Kidney glomerular epithelial cell (primary cell): ENCODE results near the gene SRPK2.
"Not testable (repeated sequence)": the region's sequence is repeated elsewhere in the genome, so short reads cannot be mapped to it uniquely, and the experiment has no call there.

Experiments used
- DNase-seq: peaks from one replicate; lab custom pipeline; 2025; lab: John Stamatoyannopoulos, UW

Gene SRPK2

GRCh38 chr7:105224884-105225651, 163.7 kb downstream of the SRPK2 start:
- DNase-seq: peak; percentile 85

GRCh38 chr7:105222953-105223352, 165.8 kb downstream of the SRPK2 start:
- DNase-seq: no peak

- DNase-seq: peak; percentile 63
Measured at GRCh38 chr7:105219771-105220160, 169.0 kb downstream of the SRPK2 start.

- DNase-seq: no peak
Measured at GRCh38 chr7:105218939-105219770, 169.6 kb downstream of the SRPK2 start.

- DNase-seq: peak; percentile 14
Measured at GRCh38 chr7:105218215-105218614, 170.5 kb downstream of the SRPK2 start.

- no peak for DNase-seq
Measured at GRCh38 chr7:105216786-105217185, 171.9 kb downstream of the SRPK2 start.

- no peak for DNase-seq
Measured at GRCh38 chr7:105215821-105216220, 172.9 kb downstream of the SRPK2 start.

GRCh38 chr7:105215182-105215581, 173.5 kb downstream of the SRPK2 start:
- DNase-seq: no peak

GRCh38 chr7:105213611-105214010, 175.1 kb downstream of the SRPK2 start:
- DNase-seq: no peak

GRCh38 chr7:105212212-105212611, 176.5 kb downstream of the SRPK2 start:
- DNase-seq: no peak

- peak; percentile 14 for DNase-seq
Measured at GRCh38 chr7:105210721-105211205, 178.0 kb downstream of the SRPK2 start.

- no peak for DNase-seq
Measured at GRCh38 chr7:105209870-105210269, 178.9 kb downstream of the SRPK2 start.

- no peak for DNase-seq
Measured at GRCh38 chr7:105209433-105209832, 179.3 kb downstream of the SRPK2 start.

- no peak for DNase-seq
Measured at GRCh38 chr7:105206985-105207384, 181.7 kb downstream of the SRPK2 start.

GRCh38 chr7:105205592-105206237, 183.0 kb downstream of the SRPK2 start:
- no peak for DNase-seq

- no peak for DNase-seq
Measured at GRCh38 chr7:105204953-105205352, 183.8 kb downstream of the SRPK2 start.

GRCh38 chr7:105204520-105204919, 184.2 kb downstream of the SRPK2 start:
- DNase-seq: no peak

GRCh38 chr7:105202616-105203015, 186.1 kb downstream of the SRPK2 start:
- DNase-seq: no peak

- DNase-seq: no peak
Measured at GRCh38 chr7:105199386-105199785, 189.3 kb downstream of the SRPK2 start.

- peak; percentile 16 for DNase-seq
Measured at GRCh38 chr7:105198223-105198622, 190.5 kb downstream of the SRPK2 start.

GRCh38 chr7:105196473-105196872, 192.2 kb downstream of the SRPK2 start:
- DNase-seq: no peak

- DNase-seq: no peak
Measured at GRCh38 chr7:105195891-105196290, 192.8 kb downstream of the SRPK2 start.

GRCh38 chr7:105194959-105195358, 193.8 kb downstream of the SRPK2 start:
- DNase-seq: not testable (repeated sequence)
